GM10248 (cell line): ENCODE data around the gene SRPK1.
A peak's percentile ranks its signal among the peaks of the same experiment; 100 is the strongest.

Experiments used
- CTCF ChIA-PET: fragments of 300-600 bp; sonication (Branson Sonifier 250); formaldehyde crosslinking; extraction: SDS; loops from one replicate; lab custom pipeline; 2021; ENCODE audit warnings: antibody characterized with exemption; lab: Yijun Ruan, JAX
- POLR2A ChIA-PET: fragments of 350-650 bp; sonication (Branson Sonifier 250); formaldehyde crosslinking; extraction: SDS; loops from one replicate; lab custom pipeline; 2020; ENCODE audit warnings: antibody characterized with exemption; lab: Yijun Ruan, JAX
- DNase-seq: peaks from one replicate; pipeline ENCODE4 v3.0.0; 2012; ENCODE audit errors: extremely low spot score
- CTCF ChIP-seq: IDR thresholded peaks from 2 replicates; pipeline ENCODE4 v1.5.1; 2012; ENCODE audit warnings: mild to moderate bottlenecking, low read depth; ENCODE audit errors: extremely low read depth, missing control alignments, control extremely low read depth

Gene SRPK1

GRCh38 chr6:35920793-35921732, at the start of gene SRPK1:
Gene SRPK1 (minus strand): TSS chr6:35921098. CDS start chr6:35921056, 42 bp downstream.
- ChIA-PET CTCF (interaction anchor here (0.8 to 1.9 kb wide), 4 partner anchors 9 to 173 kb away, joined by 3 to 7 read pairs (median 3); no protein-coding TSS in a partner anchor), POLR2A (interaction anchor here (0.6 kb wide), 1 partner anchor 58 kb away, joined by 3 read pairs; no protein-coding TSS in a partner anchor)
- TF ChIP-seq CTCF, result no peak
- DNase-seq, result peak; percentile 97

DNA sequence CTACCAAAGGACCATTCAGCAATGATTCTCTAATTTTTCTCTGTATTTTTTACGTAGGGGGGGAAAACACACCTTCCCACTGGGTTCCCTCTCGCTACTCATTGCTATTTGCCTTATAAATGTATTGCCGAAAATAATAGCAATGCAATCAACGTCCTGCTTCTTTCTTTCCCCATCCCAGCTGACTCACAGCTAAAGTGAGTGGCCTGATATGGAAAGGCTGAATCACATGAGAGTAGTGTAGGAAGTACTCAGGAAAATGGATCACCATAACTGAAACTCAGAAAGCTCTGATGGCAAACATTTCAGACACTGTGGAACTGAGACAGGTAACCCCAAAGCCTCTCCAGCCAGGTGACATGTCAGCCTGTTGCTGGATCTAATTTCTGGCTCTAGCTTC, 49.3 kb upstream of the SRPK1 start:
- no peak for TF ChIP-seq CTCF
- no peak for DNase-seq
- CTCF ChIA-PET, result interaction anchor here (1.4 to 1.8 kb wide), 2 partner anchors 12 to 41 kb away, joined by 3 read pairs; no protein-coding TSS in a partner anchor
- POLR2A ChIA-PET, result no interaction called here

DNA sequence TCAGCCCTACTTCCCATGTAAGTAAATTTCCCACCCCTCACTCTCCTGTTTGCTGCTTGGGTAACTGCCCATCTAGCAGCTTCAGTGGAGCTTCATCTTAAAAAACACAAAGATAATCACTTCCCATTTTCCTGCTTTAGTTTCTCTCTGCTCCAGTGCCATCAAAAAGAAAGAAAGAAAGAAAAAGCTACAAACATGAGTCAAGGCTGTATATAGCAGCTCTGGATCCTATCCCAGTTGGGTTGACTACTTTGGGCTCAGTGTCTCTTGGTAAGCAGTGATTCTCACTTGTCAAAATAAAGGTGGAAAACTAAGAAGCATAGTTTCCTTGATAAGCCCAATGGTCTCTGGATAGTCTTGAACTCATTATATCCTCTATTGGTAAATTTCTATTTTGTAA, 48.7 kb upstream of the SRPK1 start:
- POLR2A ChIA-PET, result no interaction called here

GRCh38 chr6:35968821-35969220, 47.9 kb upstream of the SRPK1 start:
- POLR2A ChIA-PET, result no interaction called here
- no peak for DNase-seq
- TF ChIP-seq CTCF, result no peak
- CTCF ChIA-PET, result interaction anchor here (0.7 to 1.8 kb wide), 2 partner anchors 11 to 39 kb away, joined by 3 read pairs; no protein-coding TSS in a partner anchor

More for the DNA sequence above, 48.7 kb upstream of the SRPK1 start:
- TF ChIP-seq CTCF, result no peak
- CTCF ChIA-PET, result interaction anchor here (0.7 to 1.8 kb wide), 3 partner anchors 11 to 40 kb away, joined by 3 read pairs; no protein-coding TSS in a partner anchor
- no peak for DNase-seq

GRCh38 chr6:35967076-35967774, 46.3 kb upstream of the SRPK1 start:
- ChIA-PET CTCF (interaction anchor here (1.0 kb wide), 2 partner anchors 9 to 12 kb away, joined by 3 read pairs; no protein-coding TSS in a partner anchor), POLR2A (interaction anchor here (0.6 kb wide), 1 partner anchor 38 kb away, joined by 4 read pairs; no protein-coding TSS in a partner anchor)
- no peak for TF ChIP-seq CTCF
- no peak for DNase-seq
